Right atrium auricular region (tissue), 2 donors: Measurements from ENCODE around the gene PEX5. TPM values are rescaled to one million over a fixed set of nuclear protein-coding genes. Genes with fewer than 3 reads are reported as not detected.
"Not testable (repeated sequence)": the region's sequence is repeated elsewhere in the genome, so short reads cannot be mapped to it uniquely, and the experiment has no call there.

Experiments used
- DNase-seq: peaks from one replicate; pipeline ENCODE4 v3.0.0-alpha.2; 2019; ENCODE audit warnings: low spot score
- H3K27ac ChIP-seq, 2 donors: fragments of 200-600 bp; sonication (generic); 1 replicate in 1 of 2; 2 replicates in 1 of 2; pipeline ENCODE4 v1.5.1; 2016 to 2019
- H3K27me3 ChIP-seq, 2 donors: fragments of 200-600 bp; sonication (generic); one replicate each; pipeline versions ENCODE4 v1.5.1 to v1.6.0; 2017 to 2019
- H3K36me3 ChIP-seq: fragments of 200-600 bp; sonication (generic); one replicate; pipeline ENCODE4 v1.5.1; 2016
- H3K4me1 ChIP-seq, 2 donors: fragments of 200-600 bp; sonication (generic); one replicate each; pipeline versions ENCODE4 v1.5.1 to v1.6.0; 2017 to 2019
- H3K4me3 ChIP-seq, 2 donors: fragments of 200-600 bp; sonication (generic); 1 replicate in 1 of 2; 2 replicates in 1 of 2; pipeline ENCODE4 v1.5.1; 2017 to 2019; ENCODE audit warnings: mild to moderate bottlenecking in 1 of 2, moderate library complexity in 1 of 2
- H3K9me3 ChIP-seq, 2 donors: fragments of 200-600 bp; sonication (generic); one replicate each; pipeline ENCODE4 v1.5.1; 2019
- CTCF ChIP-seq, 2 donors: fragments of 200-600 bp; sonication (generic); IDR thresholded peaks; one replicate each; pipeline ENCODE4 v1.5.1; 2019; ENCODE audit warnings: antibody characterized with exemption in 2 of 2
- total RNA-seq, 2 donors: library from RNA; depleted of rRNA; stranded (reverse); fragments of >200 nt; gene quantifications; one replicate each; pipeline ENCODE4 v1.1.0, GENCODE V29; 2016

The PEX5 gene
- total RNA-seq, 2 donors from 2014 or later = 11.6 to 25.0 TPM

GRCh38 chr12:7210642-7211151 is 21.2 kb downstream of the PEX5 start:
- H3K9me3 ChIP-seq = peaks cover 0 to 6% of the 10 kb centered on the region in 2 donors
- no peak for TF ChIP-seq CTCF (IDR thresholded peaks at IDR 0.05)
- no peaks in the 10 kb centered on the region for H3K27me3 ChIP-seq
- no peak overlapping the region for H3K27ac ChIP-seq
- peaks cover 57% of the 10 kb centered on the region for H3K36me3 ChIP-seq
- DNase-seq = no peak
- no peaks in the 10 kb centered on the region for H3K4me1 ChIP-seq
- no peak overlapping the region for H3K4me3 ChIP-seq

GRCh38 chr12:7212678-7213077 is 23.2 kb downstream of the PEX5 start:
- H3K4me1 ChIP-seq = no peaks in the 10 kb centered on the region
- no peaks in the 10 kb centered on the region for H3K27me3 ChIP-seq
- no peak for DNase-seq
- no peak overlapping the region for H3K27ac ChIP-seq
- peaks cover 38% of the 10 kb centered on the region for H3K36me3 ChIP-seq
- H3K9me3 ChIP-seq = peaks cover 0 to 6% of the 10 kb centered on the region in 2 donors
- no peak for TF ChIP-seq CTCF (IDR thresholded peaks at IDR 0.05)
- H3K4me3 ChIP-seq = no peak overlapping the region

- not testable (repeated sequence) for H3K4me3 ChIP-seq, H3K9me3 ChIP-seq, H3K27ac ChIP-seq, DNase-seq, H3K4me1 ChIP-seq, H3K27me3 ChIP-seq
- peaks cover 27% of the 10 kb centered on the region for H3K36me3 ChIP-seq
Observed at GRCh38 chr12:7213745-7214144, 24.3 kb downstream of the PEX5 start.

- DNase-seq = no peak
- no peak for TF ChIP-seq CTCF (IDR thresholded peaks at IDR 0.05)
- no peaks in the 10 kb centered on the region for H3K36me3 ChIP-seq
- H3K4me1 ChIP-seq = no peaks in the 10 kb centered on the region
- H3K27me3 ChIP-seq = no peaks in the 10 kb centered on the region
- no peak overlapping the region for H3K27ac ChIP-seq
- no peak overlapping the region for H3K4me3 ChIP-seq
- H3K9me3 ChIP-seq = peaks cover 0 to 2% of the 10 kb centered on the region in 2 donors
Observed at GRCh38 chr12:7217475-7218069, 28.1 kb downstream of the PEX5 start.

- Histone ChIP-seq H3K4me1 (no peaks in the 10 kb centered on the region), H3K36me3 (no peaks in the 10 kb centered on the region), H3K4me3 (no peak overlapping the region), H3K27ac (no peak overlapping the region), H3K9me3 (no peaks in the 10 kb centered on the region), H3K27me3 (no peaks in the 10 kb centered on the region)
- peak; percentile 64 to 90 for TF ChIP-seq CTCF (IDR thresholded peaks at IDR 0.05)
- DNase-seq = peak; percentile 71
Observed at GRCh38 chr12:7219599-7220243, 30.2 kb downstream of the PEX5 start.

GRCh38 chr12:7221486-7221885 is 32.0 kb downstream of the PEX5 start:
- no peaks in the 10 kb centered on the region for H3K9me3 ChIP-seq
- no peaks in the 10 kb centered on the region for H3K36me3 ChIP-seq
- H3K4me1 ChIP-seq = no peaks in the 10 kb centered on the region
- H3K4me3 ChIP-seq = no peak overlapping the region
- DNase-seq = no peak
- H3K27ac ChIP-seq = no peak overlapping the region
- no peak for TF ChIP-seq CTCF (IDR thresholded peaks at IDR 0.05)
- no peaks in the 10 kb centered on the region for H3K27me3 ChIP-seq
